Gastrocnemius medialis (tissue), 4 donors: ENCODE data around the gene CMPK1.

Source experiments
- POLR2A ChIP-seq, 2 donors: fragments of 450-650 bp; IDR thresholded peaks; one replicate each; pipeline ENCODE4 v1.6.1; 2017; ENCODE audit warnings: antibody characterized with exemption in 2 of 2, mild to moderate bottlenecking in 2 of 2, moderate library complexity in 2 of 2
- TF ChIP-seq, protein P1 (sequence below), 5 experiments: fragments of 450-650 bp in 3 of 5; fragments of 200-600 bp in 2 of 5; sonication (generic) in 2 of 5; IDR thresholded peaks in 4 of 5; conservative IDR thresholded peaks in 1 of 5; 1 replicate in 4 of 5; 2 replicates in 1 of 5; pipeline ENCODE4 v1.5.1; 2016 to 2019; ENCODE audit warnings: antibody characterized with exemption in 5 of 5, mild to moderate bottlenecking in 3 of 5, moderate library complexity in 3 of 5

GRCh38 chr1:47424336-47424982 is 90.9 kb downstream of the CMPK1 start:
- TF ChIP-seq, protein P1, sequence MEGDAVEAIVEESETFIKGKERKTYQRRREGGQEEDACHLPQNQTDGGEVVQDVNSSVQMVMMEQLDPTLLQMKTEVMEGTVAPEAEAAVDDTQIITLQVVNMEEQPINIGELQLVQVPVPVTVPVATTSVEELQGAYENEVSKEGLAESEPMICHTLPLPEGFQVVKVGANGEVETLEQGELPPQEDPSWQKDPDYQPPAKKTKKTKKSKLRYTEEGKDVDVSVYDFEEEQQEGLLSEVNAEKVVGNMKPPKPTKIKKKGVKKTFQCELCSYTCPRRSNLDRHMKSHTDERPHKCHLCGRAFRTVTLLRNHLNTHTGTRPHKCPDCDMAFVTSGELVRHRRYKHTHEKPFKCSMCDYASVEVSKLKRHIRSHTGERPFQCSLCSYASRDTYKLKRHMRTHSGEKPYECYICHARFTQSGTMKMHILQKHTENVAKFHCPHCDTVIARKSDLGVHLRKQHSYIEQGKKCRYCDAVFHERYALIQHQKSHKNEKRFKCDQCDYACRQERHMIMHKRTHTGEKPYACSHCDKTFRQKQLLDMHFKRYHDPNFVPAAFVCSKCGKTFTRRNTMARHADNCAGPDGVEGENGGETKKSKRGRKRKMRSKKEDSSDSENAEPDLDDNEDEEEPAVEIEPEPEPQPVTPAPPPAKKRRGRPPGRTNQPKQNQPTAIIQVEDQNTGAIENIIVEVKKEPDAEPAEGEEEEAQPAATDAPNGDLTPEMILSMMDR (IDR thresholded peaks at IDR 0.05 in 4 of 5, conservative IDR thresholded peaks at IDR 0.05 in 1 of 5): peak; percentile 21 to 60 (median 40)
- no peak for TF ChIP-seq POLR2A (IDR thresholded peaks at IDR 0.05)
